ENCODE measurements around the gene RASEF.
"Not testable (repeated sequence)": the region's sequence is repeated elsewhere in the genome, so short reads cannot be mapped to it uniquely, and the experiment has no call there.

RASEF gene

DNA sequence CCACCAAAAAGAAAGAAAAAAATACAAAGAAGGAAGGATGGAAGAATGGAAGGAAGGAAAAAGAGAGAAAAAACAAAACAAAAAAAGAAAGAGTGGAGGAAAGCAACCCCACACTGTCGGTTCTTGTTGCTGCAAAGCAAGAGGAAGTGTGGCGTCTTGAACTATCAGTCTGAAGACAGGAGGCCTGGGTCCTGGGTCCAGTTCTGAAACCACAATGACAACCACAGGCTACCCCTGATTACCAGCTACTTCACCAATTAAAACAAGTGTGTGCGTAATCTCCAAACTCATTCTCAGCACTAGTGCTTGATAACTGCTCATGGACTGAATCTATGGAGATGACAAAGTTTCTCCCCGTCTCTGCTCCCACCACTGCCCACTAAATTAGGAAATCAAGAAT, 93.7 kb downstream of the RASEF start:
- no peak for DNase-seq

DNA sequence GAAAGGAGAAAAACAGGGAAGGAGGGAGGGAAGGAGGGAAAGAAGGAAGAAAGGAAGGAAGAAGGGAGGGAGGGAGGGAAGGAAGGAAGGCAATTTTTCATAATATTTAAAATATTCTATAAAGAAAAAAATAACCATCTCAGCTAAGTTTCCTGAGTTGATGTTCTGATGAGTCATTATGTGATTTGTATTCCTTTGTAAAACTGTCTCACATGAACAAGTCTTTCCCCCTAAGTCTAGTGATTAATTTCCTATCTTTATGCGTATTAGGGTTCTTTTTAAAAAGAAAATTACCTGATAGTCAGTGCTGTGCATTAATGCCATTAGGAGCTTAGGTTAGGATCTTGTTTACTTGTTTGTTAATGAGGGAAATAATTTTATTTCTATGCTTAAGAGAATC, 94.1 kb downstream of the RASEF start:
- DNase-seq, result no peak

DNA sequence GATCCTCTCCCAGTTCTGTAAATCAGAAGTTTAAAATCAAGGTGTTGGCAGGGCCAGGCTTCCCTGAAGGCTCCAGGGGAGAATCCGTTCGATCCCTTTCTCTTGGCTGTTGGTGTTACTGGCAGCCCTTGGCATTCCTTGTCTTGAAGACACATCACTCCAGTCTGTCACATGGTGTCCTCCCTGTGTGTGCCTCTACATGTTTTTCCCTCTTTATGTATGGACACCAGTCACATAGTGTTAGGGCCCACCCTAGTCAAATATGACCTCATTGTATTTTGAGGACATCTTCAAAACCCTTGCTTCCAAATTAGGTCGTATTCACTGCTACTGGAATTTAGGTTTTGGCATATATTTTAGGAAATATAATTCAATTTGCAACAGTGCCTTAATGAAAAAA, 94.6 kb downstream of the RASEF start:
- no peak for DNase-seq

DNA sequence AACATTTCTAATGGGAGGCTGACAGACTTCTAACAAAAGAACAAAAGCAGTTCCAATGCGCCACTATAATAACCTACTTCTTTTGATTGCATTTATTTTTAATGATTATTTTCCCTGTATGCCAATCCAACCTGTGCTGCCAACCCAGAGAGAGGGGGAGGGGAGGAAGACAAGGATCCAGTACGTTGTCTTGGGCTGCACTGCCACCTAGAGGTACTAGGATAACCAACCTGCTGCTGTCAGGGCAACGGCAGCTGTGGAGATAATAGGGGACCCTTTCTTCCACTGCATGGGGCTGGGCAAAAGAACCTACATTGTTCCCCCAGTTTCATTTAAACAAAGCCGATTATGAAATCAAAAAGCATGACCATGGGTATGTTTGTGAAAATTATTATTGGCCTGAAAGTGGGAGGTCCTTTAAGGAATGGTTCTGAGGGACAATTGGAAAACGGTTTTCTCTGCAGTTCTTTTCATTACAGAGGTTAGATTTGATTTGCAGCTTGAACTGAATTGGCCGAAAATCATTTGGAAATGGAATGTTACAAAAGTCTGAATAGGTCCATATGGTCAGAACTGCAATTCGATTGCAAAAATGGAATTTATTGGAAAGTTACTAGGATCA, 101.3 kb downstream of the RASEF start:
- peak; percentile 69 for DNase-seq

DNA sequence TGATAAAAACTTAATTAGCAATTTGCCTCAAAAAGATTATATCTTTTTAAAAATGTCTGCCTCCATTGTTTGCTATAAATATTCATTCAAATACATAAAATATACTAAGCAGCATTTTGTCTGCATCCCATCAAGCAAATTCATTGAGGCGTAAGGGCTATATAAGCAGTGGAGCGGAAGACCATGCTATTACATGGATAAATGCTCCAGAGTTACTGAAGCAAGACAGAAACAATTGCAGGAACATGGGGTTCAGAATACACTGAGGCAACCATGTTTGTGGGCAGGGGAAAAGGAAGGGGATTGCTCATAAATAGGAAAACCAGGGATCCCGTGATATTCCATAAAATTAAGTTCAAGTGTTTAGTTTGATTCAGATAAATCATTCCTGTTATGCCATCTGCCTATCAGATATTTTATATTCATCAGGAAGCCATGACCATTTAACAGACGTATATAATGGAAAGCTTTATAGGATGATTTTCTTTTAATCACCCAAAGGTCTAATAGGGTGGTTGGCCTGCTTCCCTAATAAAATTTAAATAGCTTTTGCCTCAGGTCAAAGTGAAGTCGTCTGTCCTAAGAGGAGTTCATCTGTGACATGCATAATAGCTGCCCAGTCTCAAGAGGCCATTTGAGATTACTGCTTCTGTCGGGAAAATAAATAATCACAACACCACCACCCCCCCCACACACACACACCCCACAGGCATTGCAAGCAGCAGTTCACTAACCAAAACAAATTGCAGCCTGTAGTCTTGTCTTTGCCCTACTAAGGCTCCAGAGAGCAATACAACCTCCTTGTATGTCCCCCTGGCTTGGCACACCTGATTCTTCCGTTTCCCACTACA, 105.2 kb downstream of the RASEF start:
- no peak for DNase-seq

DNA sequence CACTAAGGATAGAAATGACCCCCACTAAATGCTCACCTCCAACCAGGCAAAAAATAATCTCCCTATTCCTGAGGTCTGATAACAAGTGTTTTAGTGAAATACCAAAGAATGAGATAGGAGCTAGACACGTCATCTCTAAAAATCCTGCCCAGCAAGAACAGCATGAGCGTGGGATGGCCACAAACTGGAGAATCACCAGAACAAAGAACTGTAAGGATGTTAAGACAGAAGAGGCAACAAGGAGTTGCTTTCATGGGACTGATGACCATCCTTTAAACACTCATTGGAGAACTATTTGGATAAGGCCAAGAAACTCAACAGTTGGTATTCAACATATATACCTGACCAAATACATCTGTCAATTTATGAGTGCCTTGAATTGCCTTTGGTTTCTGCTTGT, 113.7 kb downstream of the RASEF start:
- no peak for DNase-seq

DNA sequence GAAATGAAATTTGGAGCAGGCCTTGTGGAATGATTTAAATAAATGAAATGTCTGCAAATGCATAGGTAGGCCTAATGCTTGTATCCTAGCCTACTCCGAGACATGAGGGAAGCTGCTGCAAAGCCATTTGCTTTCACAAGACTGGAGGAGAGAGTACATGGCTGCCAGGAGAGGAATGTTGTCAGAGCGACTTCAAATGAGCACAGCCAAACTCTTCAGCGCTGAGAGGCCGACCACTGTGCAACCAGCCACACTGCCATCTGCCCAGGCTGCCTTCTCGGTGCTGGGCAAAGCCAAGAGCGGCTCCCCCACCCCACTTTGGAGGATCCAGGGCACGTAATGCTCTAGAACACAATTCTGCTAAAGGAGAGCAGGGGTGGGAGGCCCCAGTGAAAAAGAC, 122.6 kb downstream of the RASEF start:
- no peak for DNase-seq

DNA sequence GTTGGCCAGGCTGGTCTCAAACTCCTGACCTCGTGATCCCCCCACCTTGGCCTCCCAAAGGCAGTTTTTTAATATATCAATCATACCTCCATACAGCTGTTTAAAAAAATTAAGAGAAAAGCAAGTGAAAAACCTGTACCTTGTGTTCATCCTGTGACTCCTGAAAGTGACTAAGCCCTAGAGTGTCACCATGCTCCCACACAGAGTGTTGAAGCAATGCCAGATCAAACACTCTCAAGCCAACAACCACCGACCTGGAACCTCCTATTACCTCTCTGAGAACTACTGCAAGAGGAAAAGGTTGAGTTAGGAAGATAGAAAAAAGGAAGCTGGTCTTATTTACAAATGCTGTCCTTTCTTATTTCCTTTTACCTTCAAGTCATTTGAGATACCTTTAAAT, 123.5 kb downstream of the RASEF start:
- DNase-seq, result no peak

DNA sequence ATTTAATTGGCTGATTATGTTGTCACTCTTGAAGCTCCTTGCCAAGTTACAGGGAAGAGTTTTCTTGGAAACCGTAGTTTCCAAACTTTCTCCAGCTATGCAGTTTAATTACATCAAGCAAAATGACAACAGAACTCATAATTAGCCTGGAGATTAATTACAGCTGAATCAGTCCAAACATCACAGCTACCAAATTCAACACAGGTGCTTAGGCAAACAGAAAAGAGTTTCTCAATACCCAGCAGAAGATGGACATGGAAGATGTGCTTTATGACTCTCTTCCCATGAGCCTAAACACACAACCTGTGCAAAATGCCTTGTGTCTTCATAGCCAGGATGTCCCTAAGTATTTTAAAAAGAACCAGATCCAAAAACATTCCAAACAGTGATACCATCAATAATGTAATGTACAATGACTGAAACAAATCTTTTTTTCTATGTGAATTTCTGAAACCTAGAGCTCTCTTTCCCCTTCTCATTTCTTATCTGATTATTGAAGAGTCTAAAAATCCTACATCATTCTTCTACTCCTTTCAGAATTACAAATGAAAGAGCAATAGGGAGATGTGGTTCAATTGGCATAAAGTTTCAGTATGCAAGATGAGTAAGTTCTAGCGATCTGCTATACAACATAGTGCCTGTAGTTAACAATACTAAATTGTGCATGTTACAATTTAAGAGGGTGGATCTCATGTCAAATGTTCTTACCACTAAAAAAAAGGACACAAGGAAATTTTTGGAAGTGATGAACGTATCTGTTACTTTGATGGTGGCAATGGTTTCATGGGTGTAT, 124.3 kb downstream of the RASEF start:
- no peak for DNase-seq

DNA sequence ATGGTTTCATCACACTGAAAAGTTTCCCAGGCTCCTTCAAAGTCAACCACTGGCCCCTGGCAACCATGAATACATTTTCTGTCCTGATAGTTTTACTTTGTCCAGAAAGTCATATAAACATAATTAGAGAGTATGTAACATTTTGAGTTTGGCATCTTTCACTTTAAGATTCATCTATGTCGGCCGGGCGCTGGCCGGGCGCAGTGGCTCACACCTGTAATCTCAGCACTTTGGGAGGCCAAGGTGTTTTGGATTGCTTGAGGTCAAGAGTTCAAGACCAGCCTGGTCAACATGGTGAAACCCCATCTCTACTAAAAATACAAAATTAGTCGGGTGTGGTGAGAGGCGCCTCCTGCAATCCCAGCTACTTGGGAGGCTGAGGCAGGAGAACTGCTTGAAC, 126.4 kb downstream of the RASEF start:
- not testable (repeated sequence) for DNase-seq

DNA sequence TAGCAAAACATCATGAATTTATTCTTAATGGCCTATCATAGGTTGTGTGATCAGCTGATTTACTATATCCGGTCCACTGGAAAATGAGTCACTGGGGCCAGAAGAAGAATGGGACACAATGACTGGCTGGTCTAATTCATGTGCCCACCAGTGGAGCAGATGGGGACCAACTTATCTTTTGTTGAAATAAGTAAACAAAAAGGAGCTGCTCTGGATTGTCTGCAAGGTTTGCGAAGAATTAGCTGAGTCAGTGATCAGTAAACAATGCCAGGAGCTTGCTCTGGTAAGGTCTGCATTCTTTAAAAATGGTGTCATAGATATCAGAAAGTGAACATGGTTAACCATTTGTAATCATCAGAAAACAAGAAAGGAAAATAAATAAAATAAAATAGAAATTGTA, 128.0 kb downstream of the RASEF start:
- no peak for DNase-seq

DNA sequence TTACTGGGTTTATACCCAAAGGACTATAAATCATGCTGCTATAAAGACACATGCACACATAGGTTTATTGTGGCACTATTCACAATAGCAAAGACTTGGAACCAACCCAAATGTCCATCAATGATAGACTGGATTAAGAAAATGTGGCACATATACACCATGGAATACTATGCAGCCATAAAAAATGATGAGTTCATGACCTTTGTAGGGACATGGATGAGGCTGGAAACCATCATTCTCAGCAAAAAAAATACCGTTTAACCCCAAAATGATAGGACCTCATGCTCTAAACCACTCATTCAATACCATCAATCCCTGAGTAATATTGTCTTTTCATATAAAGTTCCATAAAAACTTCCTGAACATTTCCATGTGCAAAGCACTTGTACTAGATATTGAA, 128.9 kb downstream of the RASEF start:
- not testable (repeated sequence) for DNase-seq

DNA sequence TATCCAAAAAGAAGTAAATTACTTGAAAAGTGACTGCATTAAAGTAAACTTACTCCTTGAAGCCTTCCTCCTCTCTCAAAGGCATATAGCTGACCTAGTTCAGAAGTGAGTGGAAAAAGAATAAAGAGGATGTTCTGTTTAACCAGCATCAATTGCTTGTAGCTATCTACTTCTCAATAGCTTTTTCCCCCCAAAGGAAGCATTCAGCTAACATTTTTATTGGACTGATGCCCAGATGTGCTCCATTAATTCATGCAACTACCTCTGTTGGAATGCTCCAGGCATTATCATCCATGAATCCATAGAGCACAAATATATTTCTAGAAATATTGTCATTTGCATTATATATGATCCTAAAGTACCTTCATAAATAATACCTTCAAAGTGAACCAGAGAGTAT, 132.8 kb downstream of the RASEF start:
- DNase-seq, result no peak

Data from stimulated activated CD4-positive, alpha-beta T cell treated with anti-CD3 and anti-CD28 coated beads, Interleukin-15, amount 100 ng/mL, for 24 hours (primary cell).